ENCODE measurements around the gene VPS35L. TPM values are rescaled to one million over a fixed set of nuclear protein-coding genes. Genes with fewer than 3 reads are reported as not detected.

VPS35L gene
- total and polyA plus RNA-seq, 10 of the 15 experiments (the other 5 are each of a cell fraction or from before 2014, with no cell fraction given), result 14.9 to 44.1 (median 26.3) TPM

GRCh38 chr16:19694989-19695388 is 139.5 kb downstream of the VPS35L start (continued):
- TF ChIP-seq E4F1 (IDR thresholded peaks at IDR 0.05; ENCODE audit: borderline replicate concordance, partially characterized antibody) (no peak), STAT3 (IDR thresholded peaks at IDR 0.05; ENCODE audit: low read depth, low read length) (no peak)

- H3K36me3 ChIP-seq (ENCODE audit: control insufficient read depth in 2 of 2, insufficient read depth in 2 of 2, low read length in 1 of 2), result peaks cover 0 to 6% of the 10 kb centered on the region in 2 experiments; a peak in 2 of 4 replicates
- no peak for TF ChIP-seq HCFC1 (IDR thresholded peaks at IDR 0.05; ENCODE audit: low read length)
- TF ChIP-seq ZNF274 (IDR thresholded peaks at IDR 0.05; ENCODE audit: insufficient read depth, insufficient read length), result no peak
- no peak for TF ChIP-seq RBBP5 (conservative IDR thresholded peaks at IDR 0.05)
- no peak for TF ChIP-seq SPI1 (IDR thresholded peaks at IDR 0.05; ENCODE audit: borderline replicate concordance, insufficient read depth, low read depth, low read length)
- TF ChIP-seq ZNF592 (IDR thresholded peaks at IDR 0.05), result no peak
- no peak for TF ChIP-seq BCL3 (IDR thresholded peaks at IDR 0.05; ENCODE audit: borderline replicate concordance, insufficient read depth, low read depth, low read length, poor library complexity, severe bottlenecking)
- no peak for TF ChIP-seq NRF1 (conservative IDR thresholded peaks at IDR 0.05; ENCODE audit: low read depth, low read length)
- TF ChIP-seq NFXL1 (IDR thresholded peaks at IDR 0.05; ENCODE audit: borderline replicate concordance), result no peak
- TF ChIP-seq HDAC2 (IDR thresholded peaks at IDR 0.05), result no peak
- no peak for TF ChIP-seq SMARCA5 (IDR thresholded peaks at IDR 0.05)
- no peaks in the 10 kb centered on the region for H3K27me3 ChIP-seq (replicated peaks in 1 of 2; ENCODE audit: control insufficient read depth in 2 of 2, insufficient read depth in 2 of 2, low read length in 1 of 2)
- H3K27ac ChIP-seq (ENCODE audit: control insufficient read depth, insufficient read depth), result no peak overlapping the region
- intact Hi-C loops (cut with micrococcal nuclease; ENCODE audit: unreplicated experiment), result no loop called here
- RAD21 ChIA-PET (ENCODE audit: unreplicated experiment), result no interaction called here
- H3K9ac ChIP-seq (ENCODE audit: control insufficient read depth, insufficient read depth, low read length), result no peak overlapping the region
- ATAC-seq (no peak), DNase-seq (ENCODE audit: low read depth, low spot score) (no peak), FAIRE-seq (no peak)
- H3K79me2 ChIP-seq (ENCODE audit: control insufficient read depth, insufficient read depth, low read length), result no peaks in the 10 kb centered on the region
- H4K20me1 ChIP-seq (ENCODE audit: control insufficient read depth, insufficient read depth), result no peaks in the 10 kb centered on the region
- POLR2A ChIA-PET, result no interaction called here
- no peak overlapping the region for H3K4me2 ChIP-seq (ENCODE audit: control insufficient read depth, insufficient read depth)
- BruUV-seq (replicated peaks), result TSS peak; percentile 28
- no peaks in the 10 kb centered on the region for H3K9me3 ChIP-seq (replicated peaks; ENCODE audit: control insufficient read depth, insufficient read depth, low read length)
- no peak overlapping the region for H2AFZ ChIP-seq (ENCODE audit: control insufficient read depth, low read depth, low read length)
- no peak overlapping the region for H3K4me3 ChIP-seq
- in situ Hi-C loops (cut with MboI), result no loop called here
- SMC1A ChIA-PET (ENCODE audit: uncharacterized antibody, unreplicated experiment), result interaction anchor here (1.0 kb wide), 1 partner anchor 95 kb away, joined by 3 read pairs; no protein-coding TSS in a partner anchor
- 0 out of 2 replicates have a peak, but pooled peaks cover 2% of the 10 kb centered on the region for H3K4me1 ChIP-seq (ENCODE audit: control insufficient read depth, insufficient read depth, low read length)
- CTCF ChIA-PET, result interaction anchor here (0.6 to 0.9 kb wide), 2 partner anchors 100 to 190 kb away, joined by 3 read pairs; no protein-coding TSS in a partner anchor
- WGBS (ENCODE audit: insufficient coverage, insufficient replicate concordance, low lambda C conversion rate, missing lambda C conversion rate), result 68% methylated on average over 10 of the region's 10 CpGs
These were observed 140.8 kb downstream of the VPS35L start for GRCh38 chr16:19696328-19696727.
